ENCODE results near the gene TCF19. TPM values are rescaled to one million over a fixed set of nuclear protein-coding genes. Genes with fewer than 3 reads are reported as not detected.
"Not testable (repeated sequence)": the region's sequence is repeated elsewhere in the genome, so short reads cannot be mapped to it uniquely, and the experiment has no call there.

Gene TCF19
- polyA plus RNA-seq, 12 donors = 8.7 to 16.3 (median 11.0) TPM; not detected in 1

DNA sequence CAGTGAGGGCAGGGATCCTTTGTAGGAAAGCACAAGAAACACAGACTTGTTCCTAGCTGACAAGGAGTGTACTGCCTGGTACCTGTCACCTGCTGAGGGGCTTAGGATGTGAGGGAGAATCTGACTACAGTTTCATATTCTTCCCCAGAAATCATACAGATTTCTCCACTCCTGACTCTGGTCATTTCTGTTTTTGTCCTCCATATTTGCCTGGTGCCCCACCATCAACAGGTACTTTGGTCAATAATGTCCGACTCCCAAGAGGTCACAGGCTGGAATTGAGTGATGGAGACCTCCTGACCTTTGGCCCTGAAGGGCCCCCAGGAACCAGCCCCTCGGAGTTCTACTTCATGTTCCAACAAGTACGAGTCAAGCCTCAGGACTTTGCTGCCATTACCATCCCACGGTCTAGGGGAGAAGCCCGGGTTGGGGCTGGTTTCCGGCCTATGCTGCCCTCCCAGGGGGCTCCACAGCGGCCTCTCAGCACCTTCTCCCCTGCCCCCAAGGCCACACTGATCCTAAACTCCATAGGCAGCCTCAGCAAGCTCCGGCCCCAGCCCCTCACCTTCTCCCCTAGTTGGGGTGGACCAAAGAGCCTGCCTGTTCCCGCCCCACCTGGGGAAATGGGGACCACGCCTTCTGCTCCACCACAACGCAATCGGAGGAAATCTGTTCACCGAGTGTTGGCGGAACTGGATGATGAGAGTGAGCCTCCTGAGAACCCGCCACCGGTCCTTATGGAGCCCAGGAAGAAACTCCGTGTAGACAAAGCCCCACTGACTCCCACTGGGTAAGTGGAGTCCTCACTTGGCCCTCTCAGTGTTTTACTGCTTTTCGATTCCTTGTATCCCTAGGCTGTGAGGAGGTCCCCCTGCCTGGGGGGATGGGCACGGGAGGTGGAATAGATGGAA, 3.1 kb downstream of the TCF19 start:
- DNase-seq = no peak

DNA sequence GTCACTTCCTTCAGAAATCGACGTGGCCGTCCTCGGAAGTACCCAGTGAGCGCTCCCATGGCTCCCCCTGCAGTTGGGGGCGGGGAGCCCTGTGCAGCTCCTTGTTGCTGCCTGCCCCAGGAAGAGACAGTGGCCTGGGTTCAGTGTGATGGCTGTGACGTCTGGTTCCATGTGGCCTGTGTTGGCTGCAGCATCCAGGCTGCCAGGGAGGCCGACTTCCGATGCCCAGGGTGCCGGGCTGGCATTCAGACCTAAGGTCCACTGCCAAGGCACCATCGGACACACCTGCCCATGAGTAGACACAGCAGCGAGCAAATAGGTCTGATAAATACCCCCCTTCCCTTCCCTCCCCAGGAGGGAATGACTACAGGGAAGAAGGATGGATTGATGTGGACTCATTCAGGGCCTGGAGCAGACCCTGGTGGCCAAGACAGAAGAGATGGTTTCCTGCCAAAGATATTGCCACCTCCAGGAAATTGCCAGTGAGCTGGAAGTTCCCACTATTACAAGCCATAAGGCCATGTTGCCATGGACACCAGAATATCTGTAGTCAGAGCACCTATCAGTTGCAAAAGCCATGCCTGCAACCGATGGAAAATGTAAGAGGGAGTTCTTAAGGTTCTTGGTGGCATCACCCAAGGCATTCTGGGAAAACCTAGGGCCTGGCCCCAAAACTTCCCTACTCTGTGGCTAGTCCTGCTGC, 4.2 kb downstream of the TCF19 start:
- DNase-seq = no peak

DNA sequence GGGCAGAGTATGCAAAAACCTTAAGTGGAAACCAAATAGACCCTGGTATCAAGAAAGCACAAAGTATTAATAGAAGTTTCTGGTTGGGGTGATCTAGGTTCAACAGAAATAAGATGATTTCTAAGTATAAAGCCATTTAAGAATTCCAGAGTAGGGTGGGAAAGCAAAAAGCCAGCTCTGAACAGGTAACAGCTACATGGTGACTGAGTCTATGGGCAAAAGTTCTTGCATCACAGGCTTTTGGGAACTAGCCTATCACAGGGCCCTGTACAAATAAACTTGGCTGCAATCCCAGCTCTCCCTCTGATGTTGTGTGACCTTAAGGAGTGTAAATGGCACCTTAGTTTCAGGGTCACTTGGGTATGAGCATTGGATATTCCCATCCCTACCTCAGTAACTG, 5.5 kb downstream of the TCF19 start:
- no peak for DNase-seq

DNA sequence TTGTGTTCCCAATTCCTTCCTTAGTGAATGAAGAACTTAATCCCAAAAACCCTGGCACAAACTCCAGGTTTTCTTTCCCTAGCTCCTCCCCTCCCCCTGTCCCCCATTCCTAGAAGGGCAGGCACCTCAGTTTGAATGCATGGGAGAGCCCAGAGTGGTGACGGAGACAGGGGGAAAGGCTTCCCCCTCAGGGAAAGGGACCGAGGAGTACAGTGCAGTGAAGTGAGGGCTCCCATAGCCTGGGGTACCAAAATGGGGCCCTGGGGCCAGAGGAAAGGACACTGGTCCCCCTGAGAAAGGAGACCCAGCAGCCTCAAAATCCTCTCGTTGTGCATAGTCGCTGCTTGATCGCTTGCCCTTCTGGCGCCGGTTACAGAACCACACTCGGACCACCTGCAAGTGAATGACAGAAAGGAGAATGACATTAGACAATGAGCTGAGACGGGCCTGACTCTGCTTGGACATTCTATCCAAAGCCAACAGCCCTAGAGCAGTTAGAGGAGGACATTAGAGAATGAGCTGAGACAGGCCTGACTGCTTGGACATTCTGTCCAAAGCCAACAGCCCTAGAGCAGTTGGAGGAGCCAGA, 6.2 kb downstream of the TCF19 start:
- DNase-seq = not testable (repeated sequence)

DNA sequence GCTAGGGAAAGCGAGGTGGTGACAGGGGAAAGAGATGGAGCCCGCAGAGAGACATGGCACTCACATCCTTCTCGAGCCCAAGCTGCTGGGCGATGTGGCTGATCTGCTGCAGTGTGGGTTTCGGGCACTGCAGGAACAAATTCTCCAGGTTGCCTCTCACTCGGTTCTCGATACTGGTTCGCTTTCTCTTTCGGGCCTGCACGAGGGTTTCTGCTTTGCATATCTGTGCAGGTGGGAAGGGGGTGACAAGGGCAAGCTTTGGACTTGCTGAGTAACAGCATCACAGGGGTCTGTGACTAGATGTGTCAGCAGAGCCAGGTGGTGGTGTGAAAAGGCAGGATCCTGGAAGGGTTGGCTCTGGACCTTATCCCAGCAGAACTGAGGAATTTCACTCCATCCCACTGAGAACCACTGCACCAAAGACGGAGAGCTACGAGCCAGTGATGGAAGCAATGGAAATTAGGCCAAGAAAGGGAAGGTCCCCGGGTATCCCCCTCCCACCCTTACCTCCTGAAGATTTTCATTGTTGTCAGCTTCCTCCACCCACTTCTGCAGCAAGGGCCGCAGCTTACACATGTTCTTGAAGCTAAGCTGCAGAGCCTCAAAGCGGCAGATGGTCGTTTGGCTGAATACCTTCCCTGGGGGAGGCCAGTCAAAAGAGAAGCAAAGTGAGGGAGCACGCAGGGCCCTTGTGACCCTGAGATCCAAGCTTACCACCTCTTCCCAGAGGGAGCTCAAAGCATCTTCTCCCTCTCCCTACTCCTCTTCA, 6.9 kb downstream of the TCF19 start:
- DNase-seq = not testable (repeated sequence)

DNA sequence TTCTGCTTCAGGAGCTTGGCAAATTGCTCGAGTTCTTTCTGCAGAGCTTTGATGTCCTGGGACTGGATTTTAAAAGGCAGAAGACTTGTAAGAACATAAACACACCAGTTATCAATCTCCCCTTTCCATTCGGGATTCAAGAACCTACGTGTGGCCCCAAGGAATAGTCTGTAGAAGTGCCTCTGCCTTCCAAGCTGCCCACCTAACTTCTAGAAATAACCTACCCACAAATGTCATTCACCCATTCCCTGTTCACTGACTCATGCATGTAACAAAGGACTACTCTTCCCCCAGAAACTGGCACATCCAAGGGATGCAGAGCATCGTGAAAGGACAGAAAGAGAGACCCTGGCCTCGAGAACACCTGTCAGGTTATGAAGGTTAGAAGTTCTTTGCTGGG, 7.6 kb downstream of the TCF19 start:
- DNase-seq = no peak

DNA sequence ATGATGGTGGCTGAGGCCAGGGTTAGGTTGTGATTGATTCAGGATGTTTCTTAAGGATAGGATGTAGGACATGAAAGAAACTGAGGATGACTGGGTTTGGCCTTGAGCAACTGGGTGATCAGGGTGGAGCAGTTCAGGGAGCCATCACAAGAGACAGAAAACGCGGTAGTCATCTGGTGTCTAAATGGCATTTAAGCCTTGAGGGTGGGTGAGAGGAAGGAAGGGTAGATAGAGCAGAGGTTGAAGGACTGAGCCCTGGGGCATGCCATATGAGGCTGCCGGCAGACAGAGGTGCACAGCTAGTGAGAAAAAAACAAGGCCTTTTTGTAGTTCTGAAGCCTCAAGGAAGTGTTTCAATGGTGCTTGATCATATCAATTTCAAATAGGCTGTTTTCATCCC, 10.2 kb downstream of the TCF19 start:
- DNase-seq = no peak

DNA sequence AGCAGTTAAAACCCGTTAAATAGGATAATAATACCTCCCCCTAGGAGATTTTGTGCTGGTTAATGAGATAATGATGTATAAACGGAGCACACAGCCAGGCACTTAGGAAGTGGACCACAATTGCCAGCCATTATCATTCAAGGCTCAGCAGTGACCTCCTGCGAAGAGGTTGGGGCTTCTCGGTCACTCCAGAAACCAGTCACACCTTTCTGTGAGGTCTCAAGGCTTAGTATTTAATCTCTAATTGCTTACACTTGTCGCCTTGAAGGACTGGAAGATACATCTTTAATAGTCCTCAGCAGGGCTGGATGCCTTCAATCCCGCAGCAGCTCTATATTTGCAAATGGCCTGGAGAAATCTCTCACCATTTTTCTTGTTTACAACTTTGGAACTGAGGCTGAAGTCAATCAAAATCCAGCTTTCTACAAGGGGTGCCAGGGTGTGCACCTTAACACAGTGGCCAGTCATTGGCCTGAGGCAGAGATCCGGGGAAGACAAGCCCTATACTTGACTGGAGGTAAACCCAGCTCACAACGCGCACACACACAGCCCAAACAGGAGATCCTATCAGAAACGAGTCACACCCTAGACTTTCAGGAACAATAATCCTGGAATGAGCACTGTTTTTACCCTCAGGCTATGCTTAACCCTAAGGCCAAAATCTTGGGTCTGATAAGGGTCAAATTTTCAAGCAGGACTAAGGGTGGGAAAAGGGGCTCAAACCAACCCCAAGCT, 10.9 kb downstream of the TCF19 start:
- DNase-seq = no peak

DNA sequence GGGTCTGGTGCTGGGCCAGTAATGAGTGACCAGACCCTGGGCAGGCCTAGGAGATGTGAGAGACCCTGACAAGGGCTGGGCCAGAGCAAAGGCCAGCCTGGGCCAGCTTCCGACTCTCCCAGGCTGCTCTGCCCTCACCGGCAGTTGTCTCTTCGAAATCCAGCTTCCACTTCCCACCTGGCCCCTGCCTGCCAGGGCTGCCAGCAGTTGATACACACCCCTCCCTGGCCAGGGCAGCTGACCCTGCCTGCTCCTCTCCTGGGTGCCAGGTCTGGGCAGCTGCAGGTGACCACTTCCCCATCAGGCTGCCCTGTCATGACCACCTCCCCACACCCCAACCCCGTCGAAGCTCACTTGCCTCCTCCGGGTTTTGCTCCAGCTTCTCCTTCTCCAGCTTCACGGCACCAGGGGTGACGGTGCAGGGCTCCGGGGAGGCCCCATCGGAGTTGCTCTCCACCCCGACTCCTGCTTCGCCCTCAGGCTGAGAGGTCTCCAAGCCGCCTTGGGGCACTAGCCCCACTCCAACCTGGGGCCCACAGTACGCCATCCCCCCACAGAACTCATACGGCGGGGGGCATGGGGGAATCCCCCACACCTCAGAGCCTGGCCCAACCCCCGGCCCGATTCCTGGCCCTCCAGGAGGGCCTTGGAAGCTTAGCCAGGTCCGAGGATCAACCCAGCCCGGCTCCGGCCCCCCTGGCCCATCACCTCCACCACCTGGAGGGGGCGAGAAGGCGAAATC, 11.6 kb downstream of the TCF19 start:
- DNase-seq = not testable (repeated sequence)

DNA sequence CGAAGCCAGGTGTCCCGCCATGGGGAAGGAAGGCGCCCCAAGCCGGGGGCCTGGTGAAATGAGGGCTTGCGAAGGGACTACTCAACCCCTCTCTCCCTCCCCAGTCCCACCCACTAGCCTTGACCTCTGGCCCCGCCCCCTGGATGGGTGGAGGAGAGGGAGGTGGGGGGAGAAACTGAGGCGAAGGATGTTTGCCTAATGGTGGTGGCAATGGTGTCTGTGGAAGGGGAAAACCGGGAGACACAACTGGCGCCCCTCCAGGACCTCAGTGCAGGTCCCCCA, 12.2 kb downstream of the TCF19 start, which contains the start of gene POU5F1:
TSS of gene POU5F1 (minus strand) at position 83 of the 282 bp plus-strand sequence. CDS start at position 21, 62 bp downstream.
- DNase-seq = no peak

DNA sequence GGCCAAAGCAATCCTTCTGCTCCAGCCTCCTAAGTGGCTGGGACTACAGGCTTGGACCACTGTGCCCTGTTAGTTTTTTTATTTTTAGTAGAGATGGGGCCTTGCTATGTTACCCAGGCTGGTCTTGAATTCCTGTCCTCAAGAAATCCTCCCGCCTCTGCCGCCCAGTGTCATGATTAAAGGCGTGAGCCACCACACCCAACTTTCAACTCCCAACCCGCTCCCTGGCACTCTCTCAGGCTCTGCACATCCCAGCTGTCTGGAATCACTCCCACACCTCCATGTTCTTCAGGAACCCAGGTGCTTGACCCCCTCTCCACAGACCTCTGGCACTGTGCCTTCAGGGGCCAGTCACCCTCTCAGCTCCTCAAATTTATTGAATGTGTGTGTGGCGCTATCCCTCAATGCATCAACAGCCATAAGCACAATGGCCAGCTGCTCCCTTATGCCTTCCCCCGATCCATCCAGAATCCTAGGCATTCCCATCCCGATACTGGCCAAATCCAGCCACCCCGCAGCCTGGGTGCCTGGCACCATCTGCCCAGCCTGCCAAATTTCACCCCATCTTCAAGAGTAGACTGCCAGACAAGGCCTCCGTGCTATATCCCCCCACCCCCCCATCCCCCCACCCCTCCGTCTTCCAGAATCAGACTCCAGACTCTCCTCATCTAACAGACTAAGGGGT, 12.7 kb downstream of the TCF19 start:
- no peak for DNase-seq

DNA sequence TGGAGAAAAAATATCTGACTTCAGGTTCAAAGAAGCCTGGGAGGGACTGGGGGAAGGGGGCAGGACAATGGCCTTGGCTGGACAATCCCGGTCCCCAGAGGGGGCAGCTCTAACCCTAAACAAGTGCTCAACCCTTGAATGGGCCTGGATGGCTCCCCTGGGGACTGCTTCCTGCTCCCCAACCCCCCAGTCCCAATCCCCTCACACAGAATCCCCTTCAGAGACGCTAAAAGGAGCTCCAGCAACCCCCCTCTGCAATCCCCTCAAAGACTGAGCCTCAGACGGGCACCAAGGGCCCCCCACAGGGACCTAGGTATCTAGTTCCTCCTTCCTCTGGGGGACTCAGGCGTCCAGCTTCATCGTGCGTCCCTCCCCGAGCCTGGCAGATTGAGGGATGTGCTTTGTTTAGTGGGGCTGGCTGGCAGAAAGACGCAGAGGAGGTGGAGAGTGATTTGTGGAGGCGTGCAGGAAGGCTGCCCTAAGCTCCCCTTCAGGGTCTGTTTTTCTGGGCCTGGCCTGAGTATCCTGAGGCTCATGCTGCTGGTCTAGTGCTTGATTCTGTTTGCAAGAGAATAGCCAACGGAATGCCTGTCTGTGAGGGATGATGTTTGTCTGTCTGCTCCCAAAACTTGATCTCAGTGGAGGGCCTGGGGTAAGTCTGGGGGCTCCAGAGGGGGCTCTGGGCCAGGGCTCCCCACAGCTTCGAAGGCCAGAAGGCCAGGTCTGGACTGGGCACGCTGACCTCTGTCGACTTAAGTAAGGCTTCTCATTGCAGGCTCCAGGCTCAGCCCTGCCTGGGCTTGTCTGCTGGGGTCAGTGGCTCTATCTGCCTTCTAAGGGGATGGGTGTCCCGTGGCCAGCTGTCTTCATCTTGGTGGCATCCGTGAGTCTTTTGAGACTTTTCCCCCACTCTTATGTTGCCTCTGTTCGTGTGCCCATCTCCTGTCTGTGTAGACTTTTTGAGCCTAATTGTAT, 13.8 kb downstream of the TCF19 start:
- DNase-seq = no peak

DNA sequence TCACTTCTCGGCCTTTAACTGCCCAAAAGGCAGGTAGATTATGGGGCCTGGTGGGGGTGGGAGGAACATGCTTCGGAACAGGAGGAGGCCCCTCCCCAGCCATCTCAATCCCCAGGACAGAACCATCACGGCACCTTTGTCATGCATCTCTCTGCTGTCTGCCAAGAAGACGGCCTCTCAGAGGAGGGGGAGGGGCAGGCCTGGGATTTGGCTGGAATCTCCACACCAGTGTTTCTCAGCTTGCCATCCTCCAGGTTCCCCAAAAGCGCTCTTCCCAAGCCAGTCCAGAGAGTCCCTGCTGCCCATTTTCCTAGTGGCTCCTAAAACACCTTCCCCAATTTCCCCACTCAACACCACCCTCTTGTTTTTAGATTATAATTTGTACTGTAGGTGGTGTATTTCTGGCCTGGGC, 14.6 kb downstream of the TCF19 start:
- DNase-seq = no peak

DNA sequence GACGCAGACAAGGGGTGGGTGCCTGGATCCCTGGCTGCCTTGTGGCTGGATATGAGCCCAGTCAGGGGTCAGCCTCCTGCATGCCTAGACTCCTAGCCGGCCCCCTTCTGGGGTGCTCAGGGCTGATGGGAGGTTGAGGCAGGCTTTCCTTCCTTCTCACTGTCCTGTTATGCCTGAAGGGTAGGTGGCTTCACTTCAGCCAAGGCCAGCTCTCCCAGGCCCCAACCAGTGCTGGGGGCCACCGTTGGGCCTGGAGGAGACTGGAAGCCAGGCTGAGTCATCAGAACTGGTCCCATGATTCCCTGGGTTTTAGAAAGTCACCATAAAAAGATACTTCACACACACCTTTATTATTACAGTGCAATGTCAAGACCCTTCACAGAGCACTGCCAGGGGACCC, 15.0 kb downstream of the TCF19 start:
- DNase-seq = no peak

DNA sequence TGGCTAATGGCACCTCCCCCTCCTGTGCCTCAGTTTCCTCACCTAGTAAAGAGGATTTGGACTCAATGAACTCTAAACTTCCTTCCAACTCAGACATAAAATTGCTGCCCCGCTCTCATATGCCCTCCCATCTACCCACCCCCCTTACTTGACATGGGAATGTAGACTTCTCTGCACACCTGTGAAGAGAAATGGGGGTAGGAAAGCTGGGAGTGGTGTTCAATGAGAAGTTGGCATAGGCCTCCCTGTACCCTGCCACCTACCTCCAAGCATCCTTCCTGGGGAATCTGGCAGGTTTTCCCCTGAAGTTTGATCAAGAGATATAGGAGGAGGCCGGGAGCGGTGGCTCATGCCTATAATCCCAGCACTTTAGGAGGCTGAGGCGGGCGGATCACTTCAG, 16.0 kb downstream of the TCF19 start:
- DNase-seq = no peak

DNA sequence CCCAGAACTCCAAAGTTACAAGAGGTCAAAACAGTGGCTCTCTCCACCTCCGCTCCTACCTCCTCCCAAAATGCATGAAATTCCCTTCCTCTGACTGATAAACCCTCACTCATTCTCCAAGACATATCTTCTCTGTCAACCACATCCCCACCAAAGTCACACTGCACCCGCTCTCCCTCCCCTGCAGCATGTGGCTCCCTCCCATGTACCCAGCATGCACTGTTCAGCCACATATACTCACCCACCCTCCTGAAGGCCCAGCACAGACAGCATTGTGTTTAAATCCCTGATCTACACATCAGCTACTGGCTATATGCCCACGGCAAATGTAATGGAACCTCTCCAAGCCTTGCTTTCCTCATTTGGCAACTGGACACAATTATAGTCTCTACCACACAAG, 17.6 kb downstream of the TCF19 start:
- DNase-seq = no peak

DNA sequence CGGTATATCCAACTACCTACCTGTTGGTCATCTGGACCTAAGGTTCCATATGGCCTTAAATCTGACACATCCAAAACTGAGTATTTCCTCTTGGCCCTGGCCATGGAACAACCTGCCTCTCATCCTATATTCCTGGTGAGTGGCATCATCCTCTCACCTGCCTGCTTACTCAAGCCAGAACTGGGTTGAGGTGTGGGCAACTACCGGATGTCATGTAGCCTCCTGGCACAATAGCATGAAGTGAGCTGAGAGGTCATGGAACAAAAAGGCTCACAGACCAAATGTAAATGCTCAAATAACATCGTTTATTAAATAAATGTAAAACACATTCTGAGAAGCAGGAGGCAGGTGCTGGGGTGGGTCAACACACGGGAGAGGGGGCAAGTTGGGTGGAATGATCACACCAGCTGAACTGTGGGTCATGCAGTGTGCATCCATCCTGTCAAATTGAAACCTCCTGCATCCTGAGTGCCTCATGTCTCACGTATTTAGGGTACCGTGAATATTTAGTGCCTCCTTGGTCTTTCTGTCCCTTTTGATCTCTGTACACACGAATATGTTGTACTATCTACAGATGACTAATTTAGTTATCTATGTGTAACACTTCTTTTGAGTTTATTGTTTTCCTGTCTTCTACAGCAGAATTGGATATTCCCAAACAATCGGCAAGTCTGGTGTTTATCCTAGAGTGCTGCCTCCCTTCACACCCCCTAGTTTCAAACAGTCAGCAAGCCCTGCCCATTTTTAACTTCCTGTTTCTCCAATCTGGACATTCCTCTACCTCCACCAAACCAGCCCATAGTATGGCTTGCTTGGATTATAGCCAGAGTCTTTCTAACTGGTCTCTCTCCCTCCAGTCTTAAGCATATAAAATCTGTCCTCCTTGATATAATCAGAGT, 20.0 kb downstream of the TCF19 start:
- DNase-seq = no peak

DNA sequence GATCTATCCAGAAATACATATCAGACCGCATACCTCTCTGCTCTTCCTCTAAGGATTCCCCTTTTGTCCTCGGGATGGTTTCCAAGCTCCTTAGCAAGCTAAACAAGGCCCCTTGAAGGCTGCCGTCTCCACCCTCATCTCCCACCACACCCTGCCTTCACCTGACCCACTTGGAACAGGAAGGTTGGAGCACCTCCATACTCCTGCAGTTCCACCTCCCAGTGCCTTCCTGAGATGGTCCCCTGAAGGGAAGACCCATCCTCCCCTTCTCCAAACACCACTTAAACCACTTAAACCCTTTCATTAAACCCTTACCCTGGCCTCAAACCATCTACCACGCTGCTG, 20.6 kb downstream of the TCF19 start:
- no peak for DNase-seq
